Stimulated activated CD4-positive, alpha-beta T cell treated with anti-CD3 and anti-CD28 coated beads, Interleukin-12 subunit alpha, Interleukin-12 subunit beta, amount 100 ng/mL, for 48 hours (primary cell): ENCODE results near the gene PHLDB3.
"Not testable (repeated sequence)": the region's sequence is repeated elsewhere in the genome, so short reads cannot be mapped to it uniquely, and the experiment has no call there.

Source experiments
- DNase-seq, 3 donors: peaks; one replicate each; pipeline ENCODE4 v3.0.0-alpha.2; 2020; ENCODE audit warnings: low read depth in 2 of 3, low spot score in 1 of 3

The PHLDB3 gene

GRCh38 chr19:43446746-43447489 lies 57.6 kb downstream of the PHLDB3 start:
- peak; percentile 50 to 71 (median 61) for DNase-seq

DNA sequence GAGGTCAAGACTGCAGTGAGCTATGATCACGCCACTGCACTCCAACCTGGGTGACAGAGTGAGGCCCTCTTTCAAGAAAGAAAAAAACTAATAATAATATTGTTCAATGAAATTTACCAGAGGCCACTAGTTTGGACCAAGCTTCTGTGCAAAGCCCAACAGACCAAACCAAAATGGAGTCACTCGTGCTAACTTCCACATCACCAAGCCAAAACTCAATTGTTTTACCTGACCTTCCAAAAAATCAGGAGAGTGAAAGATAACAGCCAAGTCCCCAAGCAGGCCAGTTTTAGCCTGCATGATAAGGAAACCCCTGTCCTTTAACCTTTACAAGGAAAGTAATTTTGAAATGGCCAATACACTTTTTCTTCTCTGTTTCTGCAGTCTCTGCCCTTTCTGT lies 59.1 kb downstream of the PHLDB3 start:
- no peak for DNase-seq

DNA sequence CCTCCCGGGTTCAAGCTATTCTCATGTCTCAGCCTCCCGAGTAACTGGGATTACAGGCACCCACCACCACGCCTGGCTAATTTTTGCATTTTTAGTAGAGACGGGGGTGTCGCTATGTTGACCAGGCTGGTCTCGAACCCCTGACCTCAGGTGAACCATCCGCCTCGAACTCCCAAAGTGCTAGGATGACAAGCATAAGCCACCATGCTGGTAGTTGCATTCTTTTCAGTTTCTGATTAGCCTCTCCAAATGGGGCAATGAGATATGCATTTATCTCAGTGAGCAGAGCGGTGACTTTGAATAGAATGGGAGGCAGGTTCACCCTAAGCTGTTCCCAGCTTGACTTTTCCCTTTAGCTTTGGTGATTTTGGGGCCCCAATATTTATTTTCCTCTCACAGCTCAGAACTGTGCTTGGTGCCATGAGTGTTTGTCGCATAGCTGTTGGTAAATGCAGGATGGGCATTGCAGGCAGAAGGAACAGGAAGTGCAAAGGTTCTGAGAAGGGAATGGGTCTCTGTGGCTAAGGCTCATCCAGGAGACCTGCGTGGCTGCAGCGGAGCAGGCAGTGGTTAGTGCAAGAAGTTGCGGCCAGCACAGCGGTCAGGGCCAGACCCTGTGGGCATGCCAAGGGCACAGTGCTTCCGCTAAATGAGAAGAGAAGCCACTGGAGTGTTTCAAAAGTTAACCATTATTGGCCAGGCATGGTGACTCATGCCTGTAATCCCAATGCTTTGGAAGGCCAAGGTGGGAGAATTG lies 59.8 kb downstream of the PHLDB3 start:
- DNase-seq: no peak

DNA sequence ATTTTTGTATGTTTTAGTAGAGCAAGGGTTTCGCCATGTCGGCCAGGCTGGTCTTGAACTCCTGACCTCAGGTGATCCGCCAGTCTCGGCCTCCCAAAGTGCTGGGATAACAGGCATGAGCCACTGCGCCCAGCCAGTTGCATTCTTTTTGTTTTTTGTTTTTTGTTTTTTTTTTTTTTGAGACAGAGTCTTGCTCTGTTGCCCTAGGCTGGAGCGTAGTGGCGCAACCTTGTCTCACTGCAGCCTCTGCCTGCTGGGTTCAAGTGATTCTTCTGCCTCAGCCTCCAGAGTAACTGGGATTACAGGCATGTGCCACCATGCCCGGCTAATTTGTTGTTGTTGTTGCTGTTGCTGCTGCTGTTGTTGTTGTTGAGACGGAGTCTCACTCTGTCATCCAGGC lies 60.5 kb downstream of the PHLDB3 start:
- not testable (repeated sequence) for DNase-seq

- DNase-seq: no peak
Measured at GRCh38 chr19:43441716-43442115, 62.8 kb downstream of the PHLDB3 start.

DNA sequence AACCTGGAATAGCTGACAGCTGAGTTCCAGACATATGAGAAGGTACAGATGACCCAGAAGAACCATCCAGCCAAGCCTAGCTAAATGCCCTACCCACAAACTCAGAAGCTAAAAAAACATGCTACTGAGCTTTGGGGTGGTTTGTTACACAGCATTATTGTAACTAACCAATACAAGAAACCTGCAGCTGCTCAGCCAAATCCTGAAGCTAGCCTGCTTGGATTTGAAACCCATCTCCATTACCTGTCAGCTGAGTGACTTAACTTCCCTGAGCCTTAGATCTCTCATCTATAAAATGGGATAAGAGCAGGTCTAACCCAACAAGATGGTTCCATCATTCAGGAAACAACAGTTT lies 64.9 kb downstream of the PHLDB3 start:
- no peak for DNase-seq

- DNase-seq: no peak
Measured at GRCh38 chr19:43439032-43439708, 65.4 kb downstream of the PHLDB3 start.

DNA sequence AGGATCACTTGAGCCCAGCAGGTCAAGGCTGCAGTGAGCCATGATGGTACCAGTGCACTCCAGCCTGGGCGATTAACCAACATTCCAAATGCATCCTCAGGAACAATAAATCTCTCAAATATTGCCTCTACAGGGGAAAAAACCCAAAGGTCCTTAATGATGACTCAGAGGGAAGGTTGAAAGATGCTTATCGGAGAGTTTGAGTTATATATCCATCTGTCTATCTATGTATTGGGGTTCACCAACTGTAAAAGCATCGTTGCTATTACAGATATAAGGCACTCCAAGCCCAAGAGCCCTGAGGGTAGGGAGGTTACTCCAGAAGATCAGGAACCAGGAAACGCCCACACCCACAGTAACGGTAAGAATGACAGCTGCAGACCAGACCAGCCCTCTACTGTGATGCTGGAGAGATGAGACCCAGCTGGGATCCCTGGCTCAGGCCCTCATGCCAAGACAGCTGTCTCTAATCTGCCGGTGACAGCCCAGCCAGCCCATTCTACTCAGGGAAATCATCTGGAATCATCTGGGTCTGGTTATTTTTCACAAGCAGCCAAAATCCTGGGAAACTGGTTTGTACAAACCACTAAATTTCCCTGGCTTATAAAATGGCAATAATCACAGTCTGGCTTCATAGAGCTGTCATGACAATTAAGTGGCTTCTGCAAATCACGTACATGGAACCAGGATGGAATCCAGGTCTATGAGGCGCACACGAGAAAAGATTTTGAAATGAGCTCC lies 66.1 kb downstream of the PHLDB3 start:
- DNase-seq: no peak

GRCh38 chr19:43437712-43438111 lies 66.8 kb downstream of the PHLDB3 start:
- DNase-seq: no peak

GRCh38 chr19:43437284-43437683 lies 67.3 kb downstream of the PHLDB3 start:
- DNase-seq: not testable (repeated sequence)

- no peak for DNase-seq
Measured at GRCh38 chr19:43435775-43436174, 68.8 kb downstream of the PHLDB3 start.

- DNase-seq: no peak
Measured at GRCh38 chr19:43433689-43434088, 70.9 kb downstream of the PHLDB3 start.

DNA sequence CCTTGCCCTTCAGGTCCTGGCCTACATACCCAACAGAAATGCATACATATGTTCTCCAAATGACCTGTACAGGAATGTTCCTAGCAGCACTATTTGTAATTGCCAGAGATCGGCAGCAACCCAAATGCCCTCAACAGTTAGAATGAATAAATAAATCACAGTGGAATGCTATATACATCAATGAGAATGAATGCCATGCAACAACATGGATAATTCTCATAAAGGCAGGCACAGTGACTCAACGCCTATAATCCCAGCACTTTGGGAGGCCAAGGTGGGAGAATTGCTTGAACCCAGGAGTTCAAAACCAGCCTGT lies 71.2 kb downstream of the PHLDB3 start:
- no peak for DNase-seq

DNA sequence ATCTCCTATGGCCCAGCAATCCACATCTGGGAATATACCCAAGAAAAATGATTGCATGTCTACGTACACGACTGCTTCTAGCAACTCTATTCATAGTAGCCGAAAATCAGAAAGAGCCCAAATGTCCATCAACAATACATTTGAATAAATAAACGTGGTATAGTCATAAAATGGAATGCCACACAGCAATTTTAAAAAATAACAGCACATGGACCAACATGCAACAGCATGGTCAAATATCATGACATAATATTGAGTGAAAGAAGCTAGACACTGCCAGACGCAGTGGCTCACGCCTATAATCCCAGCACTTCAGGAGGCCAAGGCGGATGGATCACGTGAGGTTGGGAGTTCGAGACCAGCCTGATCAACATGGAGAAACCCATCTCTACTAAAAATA lies 73.6 kb downstream of the PHLDB3 start:
- DNase-seq: no peak

- DNase-seq: no peak
Measured at GRCh38 chr19:43430142-43430710, 74.3 kb downstream of the PHLDB3 start.

DNA sequence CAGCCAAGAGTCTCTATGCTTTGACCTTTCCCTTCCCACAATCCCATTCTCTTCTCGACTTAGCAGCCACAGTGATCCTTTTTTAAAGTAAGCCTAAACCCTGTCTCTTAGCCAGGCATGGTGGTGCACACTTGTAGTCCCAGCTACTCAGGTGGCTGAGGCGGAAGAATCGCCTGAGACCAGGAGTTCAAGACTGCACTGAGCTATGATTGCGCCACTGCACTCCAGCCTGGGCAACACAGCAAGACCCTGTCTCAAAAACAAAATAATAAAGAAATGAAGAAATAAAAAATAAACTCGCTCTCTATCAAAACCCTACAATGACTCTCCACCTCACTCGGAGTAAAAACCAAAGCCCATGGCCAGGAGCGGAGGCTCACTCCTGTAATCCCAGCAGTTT lies 75.2 kb downstream of the PHLDB3 start:
- DNase-seq: no peak

DNA sequence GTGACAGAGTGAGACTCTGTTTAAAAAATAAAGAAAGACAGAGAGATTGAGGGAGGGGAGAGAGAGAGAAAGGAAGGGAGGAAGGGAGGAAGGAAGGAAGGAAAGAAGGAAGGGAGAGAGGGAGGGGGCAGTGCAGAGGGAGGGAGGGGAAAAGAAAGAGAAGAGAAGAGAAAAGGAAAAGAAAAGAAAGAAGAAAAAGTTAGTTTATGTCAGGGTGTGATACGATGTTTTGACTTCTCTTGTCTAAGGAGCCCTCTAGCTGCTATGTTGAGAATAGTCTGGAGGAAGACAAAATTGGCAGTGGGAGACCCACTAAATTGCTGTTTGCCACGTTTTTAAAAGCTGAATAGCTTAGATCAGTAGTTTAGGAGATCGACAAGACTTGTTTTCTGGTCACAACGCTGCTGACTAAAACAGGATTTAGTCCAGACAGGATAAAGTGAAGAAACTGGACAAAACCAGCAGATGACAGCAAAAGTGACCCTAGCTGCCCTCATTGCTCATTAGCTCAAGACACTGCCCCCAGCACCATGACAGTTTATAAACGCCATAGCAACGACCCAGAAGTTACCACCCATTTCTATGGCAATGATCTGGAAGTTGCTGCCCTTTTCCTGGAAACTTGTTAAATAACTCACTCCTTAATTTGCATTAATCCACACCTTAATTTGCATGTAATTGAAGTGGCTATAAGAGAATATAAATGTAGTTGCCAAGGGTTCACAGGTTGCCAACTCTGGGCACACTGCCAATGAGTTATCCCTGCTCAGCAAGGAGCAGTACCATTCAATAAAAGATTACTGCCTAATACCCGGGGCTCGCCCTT lies 78.8 kb downstream of the PHLDB3 start:
- DNase-seq: no peak
